Prostate gland (tissue), 2 donors: ENCODE measurements around the gene S100PBP. TPM values are rescaled to one million over a fixed set of nuclear protein-coding genes. Genes with fewer than 3 reads are reported as not detected.

ENCODE experiments used
- DNase-seq: peaks from one replicate; pipeline ENCODE4 v3.0.0-alpha.2; 2019; ENCODE audit warnings: low spot score
- H3K27ac ChIP-seq, 2 donors: fragments of 200-600 bp; sonication (generic); 2 replicates each; pipeline ENCODE4 v1.5.1; 2017 to 2019
- H3K27me3 ChIP-seq: fragments of 200-600 bp; sonication (generic); replicated peaks from 2 replicates; pipeline ENCODE4 v1.5.1; 2019; ENCODE audit not compliant: insufficient read depth
- H3K36me3 ChIP-seq, 2 donors: fragments of 200-600 bp; sonication (generic); 1 replicate in 1 of 2; 2 replicates in 1 of 2; pipeline versions ENCODE4 v1.5.1 to v1.8.1; 2017 to 2019
- H3K4me1 ChIP-seq: fragments of 200-600 bp; sonication (generic); replicated peaks from 2 replicates; pipeline ENCODE4 v1.5.1; 2019
- H3K4me3 ChIP-seq, 2 donors: fragments of 200-600 bp; sonication (generic); 2 replicates each; pipeline ENCODE4 v1.5.1; 2017 to 2019
- H3K9me3 ChIP-seq: fragments of 200-600 bp; sonication (generic); 2 replicates; pipeline ENCODE4 v1.5.1; 2017
- POLR2A ChIP-seq: fragments of 450-650 bp; IDR thresholded peaks from one replicate; pipeline ENCODE4 v1.6.1; 2016; ENCODE audit warnings: antibody characterized with exemption, mild to moderate bottlenecking
- POLR2AphosphoS5 ChIP-seq: sonication (generic); formaldehyde crosslinking; IDR thresholded peaks from one replicate; pipeline ENCODE4 v1.6.1; 2017; ENCODE audit warnings: antibody characterized with exemption
- WGBS: methylation state at CpG from one replicate; pipeline ENCODE4 v1.1.5; 2018; 5-methylcytosine and 5-hydroxymethylcytosine counted together
- intact Hi-C: fragments of 100-400 bp; cut with DNase I; formaldehyde crosslinking; loops from one replicate; pipeline ENCODE4 v1.14.2; 2022
- total RNA-seq, 2 donors: library from RNA; depleted of rRNA; stranded (reverse); fragments of >200 nt; gene quantifications; one replicate each; pipeline ENCODE4 v1.1.0, GENCODE V29; 2016
- TF ChIP-seq, protein P1 (sequence below), 4 experiments: fragments of 200-600 bp in 2 of 4; fragments of 450-650 bp in 2 of 4; sonication (generic) in 2 of 4; IDR thresholded peaks; 1 replicate in 3 of 4; 2 replicates in 1 of 4; pipeline ENCODE4 v1.5.1; 2016 to 2019; ENCODE audit warnings: antibody characterized with exemption in 4 of 4, mild to moderate bottlenecking in 2 of 4, moderate library complexity in 2 of 4

S100PBP gene
- total RNA-seq, 2 donors from 2014 or later, result 27.1 to 72.5 TPM

DNA sequence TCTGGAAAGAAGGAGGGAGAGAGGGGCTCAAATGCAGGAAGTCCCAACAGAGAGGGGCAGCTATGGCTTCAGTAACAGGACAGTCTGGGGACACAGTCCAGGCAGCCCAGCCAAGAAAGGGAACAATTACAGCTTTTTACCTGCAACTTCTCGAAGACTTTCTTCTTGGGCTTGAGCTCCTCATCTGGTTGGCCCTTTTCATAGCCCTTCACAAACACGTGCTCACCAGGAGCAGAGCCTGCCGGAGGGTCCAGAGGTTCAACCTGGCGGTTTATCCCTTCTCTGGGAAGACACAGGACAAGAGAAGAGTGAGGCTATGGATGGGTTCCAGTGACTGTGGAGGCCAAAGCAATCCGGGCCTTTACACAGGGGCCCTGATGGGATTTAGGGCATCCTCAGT lies 38.2 kb upstream of the S100PBP start:
- H3K4me3 ChIP-seq, result no peak overlapping the region
- intact Hi-C loops, result no loop called here
- no peak overlapping the region for H3K27ac ChIP-seq
- TF ChIP-seq POLR2A, result no peak
- TF ChIP-seq, protein P1, sequence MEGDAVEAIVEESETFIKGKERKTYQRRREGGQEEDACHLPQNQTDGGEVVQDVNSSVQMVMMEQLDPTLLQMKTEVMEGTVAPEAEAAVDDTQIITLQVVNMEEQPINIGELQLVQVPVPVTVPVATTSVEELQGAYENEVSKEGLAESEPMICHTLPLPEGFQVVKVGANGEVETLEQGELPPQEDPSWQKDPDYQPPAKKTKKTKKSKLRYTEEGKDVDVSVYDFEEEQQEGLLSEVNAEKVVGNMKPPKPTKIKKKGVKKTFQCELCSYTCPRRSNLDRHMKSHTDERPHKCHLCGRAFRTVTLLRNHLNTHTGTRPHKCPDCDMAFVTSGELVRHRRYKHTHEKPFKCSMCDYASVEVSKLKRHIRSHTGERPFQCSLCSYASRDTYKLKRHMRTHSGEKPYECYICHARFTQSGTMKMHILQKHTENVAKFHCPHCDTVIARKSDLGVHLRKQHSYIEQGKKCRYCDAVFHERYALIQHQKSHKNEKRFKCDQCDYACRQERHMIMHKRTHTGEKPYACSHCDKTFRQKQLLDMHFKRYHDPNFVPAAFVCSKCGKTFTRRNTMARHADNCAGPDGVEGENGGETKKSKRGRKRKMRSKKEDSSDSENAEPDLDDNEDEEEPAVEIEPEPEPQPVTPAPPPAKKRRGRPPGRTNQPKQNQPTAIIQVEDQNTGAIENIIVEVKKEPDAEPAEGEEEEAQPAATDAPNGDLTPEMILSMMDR (IDR thresholded peaks at IDR 0.05), result no peak
- TF ChIP-seq POLR2AphosphoS5, result no peak
- DNase-seq, result no peak
- H3K27me3 ChIP-seq, result no peaks in the 10 kb centered on the region
- H3K4me1 ChIP-seq, result no peaks in the 10 kb centered on the region
- WGBS, result 95% methylated on average over 5 of the region's 5 CpGs
- no peaks in the 10 kb centered on the region for H3K9me3 ChIP-seq
- peaks cover 4 to 8% of the 10 kb centered on the region in 2 donors for H3K36me3 ChIP-seq

DNA sequence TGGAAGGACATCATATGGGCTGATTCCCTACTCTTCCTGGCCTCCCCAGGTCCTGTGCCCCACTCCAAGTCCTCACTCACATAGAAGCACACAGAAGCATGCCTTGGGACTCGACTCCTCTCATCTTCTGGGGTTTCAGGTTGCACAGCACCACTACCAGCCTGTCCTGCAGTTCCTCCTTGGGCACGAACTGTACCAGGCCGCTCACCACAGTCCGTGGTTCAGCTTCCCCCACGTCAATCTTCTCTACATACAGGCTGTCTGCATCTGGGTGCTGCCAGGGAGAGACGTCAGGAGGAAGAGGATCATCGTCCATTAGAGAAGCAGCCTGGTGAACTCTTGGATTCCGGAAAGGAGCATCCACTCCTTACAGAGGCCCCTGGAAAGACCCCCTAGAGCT lies 37.4 kb upstream of the S100PBP start:
- no peak overlapping the region for H3K4me3 ChIP-seq
- no peaks in the 10 kb centered on the region for H3K27me3 ChIP-seq
- intact Hi-C loops, result no loop called here
- H3K27ac ChIP-seq, result no peak overlapping the region
- H3K36me3 ChIP-seq, result peaks cover 4 to 8% of the 10 kb centered on the region in 2 donors
- no peaks in the 10 kb centered on the region for H3K9me3 ChIP-seq
- DNase-seq, result no peak
- no peak for TF ChIP-seq POLR2AphosphoS5
- 89% methylated on average over 8 of the region's 8 CpGs for WGBS
- no peaks in the 10 kb centered on the region for H3K4me1 ChIP-seq

DNA sequence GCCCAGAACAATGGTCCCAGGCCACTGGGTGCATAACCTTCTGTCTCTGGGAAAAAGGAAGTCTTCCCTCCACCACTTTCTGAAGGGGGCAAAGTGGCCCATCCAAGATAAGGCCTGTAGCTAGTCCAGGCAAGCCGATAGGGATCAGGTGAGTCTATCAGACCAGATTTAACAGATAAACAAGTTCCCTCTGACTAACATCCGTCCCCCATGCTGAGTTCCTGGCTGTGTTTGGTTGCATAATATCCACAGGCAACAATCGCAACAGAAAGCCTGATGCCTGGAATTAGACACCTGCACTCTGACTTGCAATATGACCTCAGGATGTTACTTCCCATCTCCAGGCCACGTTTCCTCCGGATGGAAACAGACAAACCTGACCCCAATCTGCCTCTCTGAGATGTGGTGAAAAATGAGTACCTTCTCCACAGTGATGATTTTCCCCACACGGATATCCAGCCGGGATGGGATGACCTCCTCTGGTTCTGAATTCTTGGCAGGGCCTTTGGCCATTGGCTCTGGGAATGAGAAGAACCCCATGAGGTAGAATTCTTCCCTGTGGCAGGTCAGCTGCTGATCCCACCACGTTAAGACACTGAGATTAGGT lies 36.7 kb upstream of the S100PBP start:
- DNase-seq, result no peak
- Histone ChIP-seq H3K36me3 (peaks cover 4 to 8% of the 10 kb centered on the region in 2 donors), H3K9me3 (no peaks in the 10 kb centered on the region)

DNA sequence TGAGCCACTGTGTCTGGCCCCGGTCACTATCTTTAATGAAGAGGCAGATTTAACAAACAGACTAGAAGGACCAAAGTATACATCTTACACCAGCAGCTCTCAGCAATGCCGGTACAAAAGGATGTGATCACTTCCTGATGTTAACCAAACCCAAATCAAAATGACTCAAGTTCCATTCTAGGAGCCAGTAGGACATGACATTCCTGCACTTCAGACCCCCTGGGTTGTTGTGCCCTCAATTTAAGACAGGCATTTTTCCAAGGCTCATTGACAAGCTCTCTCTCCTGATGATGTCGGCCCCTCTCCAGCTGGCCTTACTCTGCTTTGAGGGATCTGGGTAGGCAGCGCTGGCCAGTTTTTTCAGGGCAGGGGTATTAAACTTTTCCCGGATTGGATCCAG lies 35.4 kb upstream of the S100PBP start:
- Histone ChIP-seq H3K27ac (no peak overlapping the region), H3K27me3 (no peaks in the 10 kb centered on the region), H3K4me3 (no peak overlapping the region), H3K9me3 (no peaks in the 10 kb centered on the region), H3K36me3 (peaks cover 4 to 8% of the 10 kb centered on the region in 2 donors), H3K4me1 (no peaks in the 10 kb centered on the region)
- intact Hi-C loops, result no loop called here
- 92% methylated on average over 5 of the region's 5 CpGs for WGBS
- TF ChIP-seq POLR2A (no peak), POLR2AphosphoS5 (no peak)
- TF ChIP-seq, protein P1 (IDR thresholded peaks at IDR 0.05), result no peak
- DNase-seq, result no peak

More for the DNA sequence above, 36.7 kb upstream of the S100PBP start:
- intact Hi-C loops, result no loop called here
- no peak overlapping the region for H3K4me3 ChIP-seq
- H3K4me1 ChIP-seq, result no peaks in the 10 kb centered on the region
- H3K27me3 ChIP-seq, result no peaks in the 10 kb centered on the region
- H3K27ac ChIP-seq, result no peak overlapping the region
- TF ChIP-seq POLR2AphosphoS5 (no peak), POLR2A (no peak)
- TF ChIP-seq, protein P1 (IDR thresholded peaks at IDR 0.05), result no peak
- 77% methylated on average over 8 of the region's 8 CpGs for WGBS

DNA sequence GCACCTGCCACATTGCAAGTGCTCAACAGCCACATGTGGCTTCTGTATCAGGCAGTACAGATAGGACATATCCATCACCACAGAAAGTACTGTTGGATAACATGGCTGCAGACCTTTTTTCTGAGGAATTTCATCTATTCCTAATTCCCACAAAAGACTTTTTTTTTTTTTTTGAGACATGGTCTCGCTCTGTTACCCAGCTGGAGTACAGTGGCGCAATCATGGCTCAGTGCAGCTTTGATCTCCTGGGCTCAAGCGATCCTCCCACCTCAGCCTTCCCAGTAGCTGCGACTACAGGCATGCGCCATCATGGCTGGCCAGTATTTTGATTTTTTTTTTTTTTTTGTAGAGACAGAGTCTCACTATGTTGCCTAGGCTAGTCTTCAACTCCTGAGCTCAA lies 33.6 kb upstream of the S100PBP start:
- Histone ChIP-seq H3K9me3 (no peaks in the 10 kb centered on the region), H3K4me1 (no peaks in the 10 kb centered on the region), H3K27me3 (no peaks in the 10 kb centered on the region), H3K27ac (no peak overlapping the region), H3K36me3 (peaks cover 4 to 8% of the 10 kb centered on the region in 2 donors), H3K4me3 (no peak overlapping the region)
- TF ChIP-seq POLR2AphosphoS5, result no peak
- TF ChIP-seq, protein P1 (IDR thresholded peaks at IDR 0.05), result no peak
- DNase-seq, result no peak
- intact Hi-C loops, result no loop called here
- 93% methylated on average over 5 of the region's 5 CpGs for WGBS
